Forelimb muscle (tissue), 1 donor: ENCODE results near the gene ACBD6. TPM values are rescaled to one million over a fixed set of nuclear protein-coding genes. Genes with fewer than 3 reads are reported as not detected.

ENCODE experiments used
- DNase-seq: peaks from one replicate; pipeline ENCODE4 v3.0.0-alpha.2; 2013; ENCODE audit warnings: low read depth
- polyA plus RNA-seq: library from polyadenylated mRNA; unstranded; fragments of 120-200 nt; gene quantifications from one replicate; pipeline ENCODE4 v1.2.1, GENCODE V29; 2013; ENCODE audit not compliant: insufficient read length

The ACBD6 gene
- polyA plus RNA-seq, 1 donor = 44.2 TPM

GRCh38 chr1:180256341-180257027 is 245.9 kb downstream of the ACBD6 start:
- no peak for DNase-seq

DNA sequence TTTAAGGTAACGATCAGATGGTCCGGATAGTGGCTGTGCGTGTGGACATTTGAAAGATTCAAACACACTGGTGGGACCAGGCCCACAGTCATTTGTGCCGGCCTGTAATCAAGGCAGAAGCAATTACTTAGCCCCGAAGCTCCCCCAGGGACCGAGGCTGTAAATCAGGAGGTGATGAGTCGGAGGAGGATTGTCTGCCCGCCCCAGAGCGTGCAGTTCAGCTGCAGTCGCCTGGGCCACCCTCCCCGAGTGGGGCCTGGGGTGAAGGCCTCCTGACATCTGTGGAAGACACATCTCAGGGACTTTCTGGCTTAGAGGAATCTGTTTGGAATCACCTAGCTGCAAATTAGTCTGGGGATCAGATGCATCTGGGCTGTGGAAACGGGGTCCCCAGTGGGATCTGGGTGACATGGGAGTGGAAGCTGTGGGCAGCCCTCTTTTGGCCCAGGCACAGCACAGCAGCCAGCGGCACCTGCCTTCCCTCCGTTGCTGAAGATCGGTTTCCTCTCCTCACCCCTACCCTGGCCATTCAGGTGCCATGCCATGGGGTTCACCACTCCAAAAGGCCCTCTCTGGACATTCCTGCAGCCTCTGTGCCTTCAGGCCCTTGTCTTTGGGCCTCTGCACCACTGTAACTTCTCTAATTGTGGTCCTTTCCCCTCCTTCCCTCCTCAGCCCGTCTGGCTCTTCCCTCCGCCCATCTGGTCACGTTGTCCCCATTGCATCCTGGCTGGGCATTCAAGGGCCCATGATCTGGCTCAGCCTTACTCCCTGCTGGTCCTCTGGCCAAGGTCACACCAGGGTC is 246.6 kb downstream of the ACBD6 start:
- no peak for DNase-seq

- DNase-seq = no peak
Measured at GRCh38 chr1:180254854-180255253, 247.5 kb downstream of the ACBD6 start.

DNA sequence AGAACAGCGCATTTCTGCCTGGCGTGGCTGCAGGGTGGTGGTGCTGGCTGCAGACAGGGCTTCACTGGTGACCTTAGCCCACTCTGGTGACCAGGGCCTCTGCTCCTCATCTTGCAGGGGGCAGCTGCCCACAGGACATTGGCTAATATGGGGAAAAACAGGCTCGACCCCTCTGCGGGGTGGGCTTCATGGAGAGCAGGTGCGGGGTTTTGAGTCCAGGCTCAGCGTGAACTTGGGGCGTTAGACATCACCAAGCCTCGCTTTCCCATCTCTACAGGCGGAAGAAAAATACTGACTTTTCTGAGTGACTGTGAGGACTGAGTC is 247.9 kb downstream of the ACBD6 start:
- no peak for DNase-seq

DNA sequence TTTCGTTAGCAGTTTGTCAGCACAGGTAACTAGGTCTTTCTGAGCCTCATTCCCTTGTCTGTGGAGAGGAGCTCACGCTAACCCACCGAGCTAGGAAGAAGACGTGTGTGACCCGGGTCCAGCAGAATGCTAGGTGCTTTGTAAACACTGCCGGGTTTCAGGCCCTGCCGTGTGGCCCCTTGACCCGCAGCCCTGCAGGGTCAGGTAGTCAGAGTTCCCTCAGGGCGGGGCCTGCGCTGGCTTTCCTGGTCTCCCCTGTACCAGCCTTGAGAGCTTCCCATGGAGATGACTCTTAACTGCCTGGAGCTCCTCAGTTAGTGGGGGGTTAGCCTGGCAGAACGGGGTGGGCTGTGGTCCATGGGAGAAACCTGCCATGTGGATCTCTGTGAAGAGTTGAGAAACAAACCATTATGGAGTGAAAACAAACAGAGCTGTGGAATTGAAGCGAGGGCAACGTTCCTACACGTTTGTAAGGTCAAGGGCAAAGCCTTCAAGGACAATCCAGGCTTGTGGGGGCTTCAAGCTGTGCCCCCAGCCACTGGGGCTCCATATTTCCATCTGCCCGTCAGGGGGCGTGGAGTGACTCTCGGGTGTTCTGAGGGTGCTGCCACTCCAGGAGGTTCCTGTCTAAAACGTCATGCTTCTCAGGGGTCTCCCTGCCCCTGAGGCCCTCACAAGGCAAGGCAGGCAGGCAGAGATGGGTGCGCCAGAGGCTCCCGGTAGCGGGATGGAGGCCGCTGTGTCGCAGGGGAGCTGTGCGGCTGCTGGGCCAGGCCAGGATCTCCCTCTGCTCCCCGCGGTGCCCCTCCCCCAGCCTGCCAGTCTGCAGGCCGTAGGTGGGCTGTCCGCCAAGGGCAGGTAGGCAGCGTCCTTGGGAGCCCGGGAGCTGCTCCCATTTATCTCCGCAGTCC is 248.5 kb downstream of the ACBD6 start:
- no peak for DNase-seq

DNA sequence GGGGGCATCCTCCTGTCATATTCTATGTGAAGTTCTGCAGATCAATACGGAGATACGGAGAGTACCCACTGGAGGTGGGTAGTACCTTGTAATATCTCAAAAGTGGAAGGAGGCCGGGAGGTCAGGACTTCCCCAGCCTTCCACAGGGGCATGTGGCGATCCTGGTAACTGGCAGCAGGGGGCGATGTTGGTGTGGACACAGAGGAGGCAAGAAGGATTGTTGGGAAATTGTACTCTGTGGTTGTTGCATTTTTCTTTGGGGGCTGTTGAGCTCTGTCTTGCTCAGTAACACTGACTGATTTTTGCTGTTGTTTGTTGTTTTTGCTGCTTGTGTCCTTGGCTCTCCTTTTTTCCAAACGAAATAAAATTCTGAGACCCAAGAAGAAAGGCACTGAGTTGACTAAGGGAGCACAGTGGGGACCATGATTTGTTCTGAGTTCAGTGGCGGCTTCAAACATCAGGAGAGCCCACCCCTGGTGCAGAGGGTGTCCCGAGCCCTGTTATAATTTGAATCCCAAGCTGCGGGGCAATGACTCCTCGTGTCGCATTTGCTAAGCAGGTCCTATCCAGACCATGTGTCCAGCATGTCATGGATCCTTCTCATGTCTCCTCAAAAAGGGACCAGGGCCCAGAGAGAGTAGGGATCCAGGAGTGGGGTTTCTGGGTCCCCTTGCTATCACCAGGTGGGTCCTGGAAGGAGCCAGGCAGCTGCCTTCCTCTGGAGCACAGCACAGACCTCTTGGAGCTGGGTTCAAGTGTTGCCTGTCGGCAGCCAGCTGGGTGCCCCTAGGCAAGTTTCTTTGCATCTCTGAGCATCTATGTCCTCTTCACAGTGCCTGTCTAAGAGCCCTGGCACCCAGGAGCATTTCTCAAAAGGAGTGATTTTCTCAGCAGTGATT is 249.5 kb downstream of the ACBD6 start:
- no peak for DNase-seq

DNA sequence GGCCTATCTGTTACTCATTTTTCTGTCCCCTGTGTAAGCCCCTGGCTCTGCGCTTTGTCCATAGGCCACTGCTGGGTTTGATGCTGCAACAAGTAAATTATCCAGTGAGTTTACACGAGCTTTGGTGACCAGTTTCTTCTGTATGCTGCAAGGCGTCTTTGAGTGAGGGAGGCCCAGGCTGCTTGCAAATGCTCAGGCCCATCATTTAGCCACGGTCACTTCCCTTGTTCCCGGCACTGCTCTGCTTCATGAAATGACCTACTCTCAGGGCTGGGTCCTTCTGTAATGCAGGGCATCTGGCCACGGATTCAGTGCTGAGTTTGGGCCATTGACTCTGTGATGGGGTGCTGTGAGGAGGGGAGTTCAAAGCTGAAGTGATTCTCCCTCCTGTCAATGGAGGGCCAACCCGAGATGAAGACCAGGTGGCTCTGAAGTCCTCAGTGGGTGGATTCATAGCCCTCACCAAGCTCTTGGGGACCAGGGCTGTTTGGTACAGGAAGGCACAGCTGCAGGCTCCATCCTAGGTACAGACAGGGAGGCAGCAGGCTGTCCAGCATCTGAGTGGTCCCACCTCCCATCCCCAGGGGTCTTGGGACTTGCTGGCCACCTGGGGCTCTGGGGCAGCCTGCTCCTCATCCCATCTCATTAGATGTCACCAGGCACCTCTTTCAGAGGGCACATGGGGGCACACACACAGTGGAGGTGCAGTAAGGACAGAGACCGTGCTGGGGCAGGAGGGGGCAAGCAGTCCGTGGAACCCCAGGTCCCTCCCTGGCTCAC is 250.7 kb downstream of the ACBD6 start:
- DNase-seq = no peak

DNA sequence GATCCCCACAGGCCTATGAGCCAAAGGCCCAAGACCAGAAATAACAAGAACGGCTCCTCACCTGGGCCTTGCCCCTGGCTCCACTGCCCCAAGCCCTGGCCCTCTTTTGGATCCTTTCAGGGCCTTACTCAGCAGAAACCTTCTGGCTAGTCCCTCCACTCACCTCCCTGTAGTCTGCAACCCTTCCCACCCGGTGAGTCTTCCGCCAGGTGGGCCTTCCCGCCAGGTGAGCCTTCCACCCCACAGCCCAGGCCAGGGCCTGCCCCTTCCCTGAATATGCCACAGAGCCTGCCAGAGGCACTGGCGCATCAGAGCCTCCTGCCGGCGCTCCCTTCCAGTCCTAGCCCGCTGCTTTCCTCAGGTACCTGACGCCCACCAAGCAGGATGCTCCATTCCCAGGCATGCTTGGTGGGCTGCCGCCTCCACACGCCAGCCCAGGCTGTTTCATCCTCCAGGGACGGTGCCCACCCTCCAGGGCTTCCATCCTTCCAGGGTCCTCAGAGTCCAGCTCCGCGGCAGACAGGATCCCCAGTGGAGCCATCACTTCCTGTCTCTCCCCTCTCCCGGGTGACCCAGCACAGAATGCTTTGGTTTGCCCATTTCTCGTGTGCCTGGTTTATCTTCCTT is 251.4 kb downstream of the ACBD6 start:
- no peak for DNase-seq

DNA sequence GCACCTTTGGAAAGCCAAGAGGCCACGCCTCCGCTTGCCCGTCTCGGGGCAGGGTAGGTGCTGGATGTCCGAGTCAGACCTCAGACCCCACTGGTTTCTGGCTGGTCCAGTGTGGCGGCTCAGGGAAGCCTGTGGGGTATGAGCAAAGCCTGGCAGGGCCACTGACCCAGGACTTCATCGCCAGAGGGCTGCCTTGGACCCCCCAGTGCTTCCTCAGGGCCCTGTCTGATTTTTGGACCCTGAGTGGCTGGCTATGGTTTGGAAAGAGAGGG is 251.9 kb downstream of the ACBD6 start:
- no peak for DNase-seq

DNA sequence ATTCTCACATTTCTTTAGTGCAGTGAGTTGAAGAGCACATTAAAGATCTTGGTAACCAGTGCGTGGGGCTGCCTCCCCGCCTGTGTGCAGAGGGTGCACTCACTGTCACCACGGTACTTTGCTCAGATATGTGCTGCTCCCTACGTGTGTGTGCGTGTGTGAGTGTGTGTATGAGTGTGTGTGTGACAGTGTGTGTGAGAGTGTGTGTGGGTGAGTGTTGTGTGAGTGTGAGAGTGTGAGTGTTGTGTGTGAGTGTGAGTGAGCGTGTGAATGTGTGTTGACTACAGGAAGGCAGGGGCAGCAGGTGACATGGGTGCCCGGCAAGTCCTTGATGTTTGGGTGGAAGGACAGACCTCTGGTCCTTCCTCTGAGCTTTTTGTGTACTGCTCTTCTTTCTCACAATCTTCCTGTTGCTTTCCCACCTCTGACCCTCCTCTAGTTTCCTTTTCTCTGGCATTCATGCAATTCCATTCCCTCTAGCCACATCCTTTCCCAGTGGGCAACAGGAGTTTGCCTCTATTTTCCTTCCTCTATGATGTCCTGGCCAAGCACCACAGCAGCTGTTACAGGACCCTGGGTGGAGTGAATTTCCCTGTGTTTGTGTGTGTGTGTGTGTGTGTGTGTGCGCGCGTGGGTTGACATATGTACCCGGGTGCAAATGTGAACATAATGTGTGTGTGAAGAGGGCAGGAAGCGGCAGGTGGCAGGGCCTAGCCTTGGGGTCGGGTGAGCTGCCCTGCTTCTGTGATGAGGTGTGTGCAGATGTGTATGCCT is 252.5 kb downstream of the ACBD6 start:
- no peak for DNase-seq

- no peak for DNase-seq
Measured at GRCh38 chr1:180248731-180249681, 253.4 kb downstream of the ACBD6 start.

DNA sequence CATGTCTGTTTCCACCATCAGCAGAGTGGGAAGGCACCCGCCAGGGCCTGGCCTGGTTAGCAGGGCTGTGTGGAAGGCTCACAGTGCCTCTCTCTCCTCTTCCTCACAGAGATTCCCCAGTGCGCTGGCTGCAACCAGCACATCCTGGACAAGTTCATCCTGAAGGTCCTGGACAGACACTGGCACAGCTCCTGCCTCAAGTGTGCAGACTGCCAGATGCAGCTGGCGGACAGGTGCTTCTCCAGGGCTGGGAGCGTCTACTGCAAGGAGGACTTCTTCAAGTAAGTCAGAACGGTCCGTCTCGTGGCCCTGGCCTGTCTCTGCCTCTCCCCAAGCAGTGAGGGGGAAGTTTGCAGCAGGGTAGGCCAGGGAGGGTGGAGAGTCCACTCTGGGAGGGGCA is 254.2 kb downstream of the ACBD6 start:
- no peak for DNase-seq

GRCh38 chr1:180247580-180247979 is 254.8 kb downstream of the ACBD6 start:
- no peak for DNase-seq

DNA sequence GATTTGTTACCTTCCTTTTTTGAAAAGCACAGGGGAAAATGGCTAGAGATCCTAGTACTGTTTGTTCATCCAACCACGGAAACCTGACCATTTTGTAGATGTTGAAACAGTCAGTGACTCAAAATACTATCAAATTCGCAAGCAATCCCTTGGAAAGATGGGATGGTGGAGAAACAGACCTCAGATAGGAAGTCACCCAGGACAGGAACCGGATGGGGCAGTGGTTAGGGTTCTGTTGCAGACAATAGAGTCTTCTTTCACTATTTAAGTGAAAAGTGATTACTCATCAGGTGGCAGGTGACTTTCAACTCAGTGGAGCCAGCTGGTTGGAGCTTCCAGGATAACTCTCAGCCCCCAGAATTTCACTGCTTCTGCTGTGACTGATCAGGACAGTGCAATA is 255.3 kb downstream of the ACBD6 start:
- no peak for DNase-seq

- DNase-seq = no peak
Measured at GRCh38 chr1:180246579-180246978, 255.8 kb downstream of the ACBD6 start.

GRCh38 chr1:180244840-180245239 is 257.5 kb downstream of the ACBD6 start:
- DNase-seq = no peak

- no peak for DNase-seq
Measured at GRCh38 chr1:180243517-180244221, 258.7 kb downstream of the ACBD6 start.
